Thyroid gland (tissue), 4 donors: ENCODE results near the gene AKR1B1. TPM values are rescaled to one million over a fixed set of nuclear protein-coding genes. Genes with fewer than 3 reads are reported as not detected.

Experiments
- DNase-seq, 2 donors: peaks; one replicate each; pipeline ENCODE4 v3.0.0-alpha.2; 2019
- H3K27ac ChIP-seq, 3 donors: fragments of 200-600 bp; sonication (generic); 1 replicate in 2 of 3; 2 replicates in 1 of 3; pipeline ENCODE4 v1.5.1; 2016 to 2019; ENCODE audit warnings: mild to moderate bottlenecking in 1 of 3, moderate library complexity in 1 of 3
- H3K27me3 ChIP-seq: fragments of 200-600 bp; sonication (generic); one replicate; pipeline ENCODE4 v1.5.1; 2019
- H3K36me3 ChIP-seq, 2 donors: fragments of 200-600 bp; sonication (generic); one replicate each; pipeline ENCODE4 v1.5.1; 2016 to 2019
- H3K4me1 ChIP-seq, 2 donors: fragments of 200-600 bp; sonication (generic); one replicate each; pipeline ENCODE4 v1.5.1; 2017 to 2019
- H3K4me3 ChIP-seq, 3 donors: fragments of 200-600 bp; sonication (generic); replicated peaks in 1 of 3; 1 replicate in 2 of 3; 2 replicates in 1 of 3; pipeline ENCODE4 v1.5.1; 2016; ENCODE audit warnings: mild to moderate bottlenecking in 1 of 3
- H3K9me3 ChIP-seq: fragments of 200-600 bp; sonication (generic); one replicate; pipeline ENCODE4 v1.5.1; 2017
- CTCF ChIP-seq, 6 experiments: fragments of 200-600 bp in 3 of 6; fragments of 450-650 bp in 3 of 6; sonication (generic) in 3 of 6; IDR thresholded peaks; one replicate each; pipeline ENCODE4 v1.5.1; 2016 to 2019; ENCODE audit warnings: antibody characterized with exemption in 6 of 6, mild to moderate bottlenecking in 2 of 6, inconsistent platforms in 1 of 6, moderate library complexity in 1 of 6
- POLR2A ChIP-seq, 2 donors: fragments of 450-650 bp; IDR thresholded peaks; one replicate each; pipeline ENCODE4 v1.6.1; 2017; ENCODE audit warnings: antibody characterized with exemption in 2 of 2, mild to moderate bottlenecking in 2 of 2, moderate library complexity in 1 of 2
- WGBS, 2 donors: methylation state at CpG; one replicate each; pipeline ENCODE4 v1.1.5; 2017; 5-methylcytosine and 5-hydroxymethylcytosine counted together
- intact Hi-C: fragments of 100-400 bp; cut with DNase I; formaldehyde crosslinking; loops from one replicate; pipeline ENCODE4 v1.15.1; 2023
- total RNA-seq, 4 donors: library from RNA; depleted of rRNA; stranded (reverse); fragments of >200 nt; gene quantifications; one replicate each; pipeline ENCODE4 v1.2.3, GENCODE V29; 2016

Gene AKR1B1
- total RNA-seq, 4 donors from 2014 or later: 39.4 to 103 (median 63.0) TPM

GRCh38 chr7:134459981-134460380 lies 1.1 kb upstream of the AKR1B1 start:
- no peak for TF ChIP-seq CTCF (IDR thresholded peaks at IDR 0.05)
- no peak for TF ChIP-seq POLR2A (IDR thresholded peaks at IDR 0.05)
- no peaks in the 10 kb centered on the region for H3K27me3 ChIP-seq
- peaks cover 0 to 15% of the 10 kb centered on the region in 2 donors for H3K4me1 ChIP-seq
- peak overlapping the region in 1 of 3 donors; percentile 39 for H3K27ac ChIP-seq
- H3K9me3 ChIP-seq: no peaks in the 10 kb centered on the region
- intact Hi-C loops: no loop called here
- 32 to 50% methylated on average over 2 of the region's 2 CpGs for WGBS, 2 donors
- peak; percentile 12 to 16 for DNase-seq
- no peaks in the 10 kb centered on the region for H3K36me3 ChIP-seq
- no peak overlapping the region for H3K4me3 ChIP-seq

- TF ChIP-seq CTCF (IDR thresholded peaks at IDR 0.05): peak in 3 of 6 experiments; percentile 19 to 31 (median 26)
- no peak for TF ChIP-seq POLR2A (IDR thresholded peaks at IDR 0.05)
- Histone ChIP-seq H3K27ac (peak overlapping the region; percentile 47 to 73 (median 72)), H3K36me3 (no peaks in the 10 kb centered on the region), H3K4me3 (peak overlapping the region; percentile 41 to 98 (median 78)), H3K9me3 (no peaks in the 10 kb centered on the region), H3K4me1 (peaks cover 0 to 24% of the 10 kb centered on the region in 2 donors), H3K27me3 (no peaks in the 10 kb centered on the region)
- intact Hi-C loops: no loop called here
- whole genome bisulfite sequencing, 2 donors: 2 to 5% methylated on average over 11 to 28 of the region's 37 CpGs
- DNase-seq: peak; percentile 56 to 58
These were observed 527 bp downstream of the AKR1B1 start for GRCh38 chr7:134458341-134458805.

- 88 to 93% methylated on average over 2 of the region's 2 CpGs for WGBS, 2 donors
- H3K9me3 ChIP-seq: no peaks in the 10 kb centered on the region
- peaks cover 0 to 36% of the 10 kb centered on the region in 2 donors for H3K4me1 ChIP-seq
- intact Hi-C loops: no loop called here
- H3K27ac ChIP-seq: no peak overlapping the region
- H3K4me3 ChIP-seq: no peak overlapping the region
- no peak for DNase-seq
- H3K36me3 ChIP-seq: no peaks in the 10 kb centered on the region
- H3K27me3 ChIP-seq: no peaks in the 10 kb centered on the region
- TF ChIP-seq POLR2A (IDR thresholded peaks at IDR 0.05): no peak
- TF ChIP-seq CTCF (IDR thresholded peaks at IDR 0.05): no peak
These were observed 1.7 kb downstream of the AKR1B1 start for GRCh38 chr7:134457210-134457609.

GRCh38 chr7:134454277-134454676 lies 4.6 kb downstream of the AKR1B1 start:
- H3K36me3 ChIP-seq: peaks cover 12% of the 10 kb centered on the region in 2 donors
- WGBS, 2 donors: 73 to 81% methylated on average over 4 of the region's 4 CpGs
- H3K4me3 ChIP-seq: no peak overlapping the region
- no peaks in the 10 kb centered on the region for H3K27me3 ChIP-seq
- no peaks in the 10 kb centered on the region for H3K9me3 ChIP-seq
- no peak overlapping the region for H3K27ac ChIP-seq
- intact Hi-C loops: no loop called here
- TF ChIP-seq POLR2A (IDR thresholded peaks at IDR 0.05): no peak
- no peak for TF ChIP-seq CTCF (IDR thresholded peaks at IDR 0.05)
- peaks cover 0 to 34% of the 10 kb centered on the region in 2 donors for H3K4me1 ChIP-seq
- no peak for DNase-seq

GRCh38 chr7:134453518-134453917 lies 5.4 kb downstream of the AKR1B1 start:
- H3K9me3 ChIP-seq: no peaks in the 10 kb centered on the region
- no peaks in the 10 kb centered on the region for H3K27me3 ChIP-seq
- no peak for DNase-seq
- WGBS, 2 donors: 58 to 72% methylated on average over 5 of the region's 5 CpGs
- H3K4me3 ChIP-seq: no peak overlapping the region
- H3K27ac ChIP-seq: peak overlapping the region in 2 of 3 donors; percentile 16 to 43
- intact Hi-C loops: no loop called here
- peaks cover 0 to 34% of the 10 kb centered on the region in 2 donors for H3K4me1 ChIP-seq
- no peak for TF ChIP-seq POLR2A (IDR thresholded peaks at IDR 0.05)
- no peak for TF ChIP-seq CTCF (IDR thresholded peaks at IDR 0.05)
- H3K36me3 ChIP-seq: peaks cover 17 to 18% of the 10 kb centered on the region in 2 donors
